ENCODE data around the gene RAB17. TPM values are rescaled to one million over a fixed set of nuclear protein-coding genes. Genes with fewer than 3 reads are reported as not detected.

RAB17 gene
- total and polyA plus RNA-seq, 2 donors = 0.33 to 6.8 TPM

- no peak overlapping the region for H3K4me3 ChIP-seq (ENCODE audit: low read length in 2 of 2)
- 96% methylated on average over 12 of the region's 12 CpGs for WGBS
- no peaks in the 10 kb centered on the region for H3K4me1 ChIP-seq (ENCODE audit: control insufficient read depth in 2 of 2, insufficient read depth in 2 of 2, low read length in 2 of 2)
- no peaks in the 10 kb centered on the region for H3K36me3 ChIP-seq (ENCODE audit: control insufficient read depth in 2 of 2, insufficient read depth in 2 of 2, low read length in 1 of 2)
- DNase-seq (ENCODE audit: low read depth in 6 of 9, low spot score in 9 of 9) = no peak
- H3K27ac ChIP-seq (ENCODE audit: low read depth in 1 of 2, low read length in 1 of 2) = no peak overlapping the region
- H3K9me3 ChIP-seq (ENCODE audit: control insufficient read depth in 2 of 2, insufficient read depth in 1 of 2, low read length in 1 of 2) = no peaks in the 10 kb centered on the region
- no peaks in the 10 kb centered on the region for H3K27me3 ChIP-seq (ENCODE audit: control insufficient read depth in 2 of 2, insufficient read depth in 1 of 2, low read length in 1 of 2)
Measured at GRCh38 chr2:237530472-237531433, 59.8 kb downstream of the RAB17 start.

GRCh38 chr2:237529452-237530402, 60.8 kb downstream of the RAB17 start:
- DNase-seq (ENCODE audit: low read depth in 6 of 9, low spot score in 9 of 9) = no peak
- no peaks in the 10 kb centered on the region for H3K4me1 ChIP-seq (ENCODE audit: control insufficient read depth in 2 of 2, insufficient read depth in 2 of 2, low read length in 2 of 2)
- no peaks in the 10 kb centered on the region for H3K36me3 ChIP-seq (ENCODE audit: control insufficient read depth in 2 of 2, insufficient read depth in 2 of 2, low read length in 1 of 2)
- no peak overlapping the region for H3K4me3 ChIP-seq (ENCODE audit: low read length in 2 of 2)
- no peak overlapping the region for H3K27ac ChIP-seq (ENCODE audit: low read depth in 1 of 2, low read length in 1 of 2)
- H3K27me3 ChIP-seq (ENCODE audit: control insufficient read depth in 2 of 2, insufficient read depth in 1 of 2, low read length in 1 of 2) = no peaks in the 10 kb centered on the region
- 94% methylated on average over 19 of the region's 19 CpGs for WGBS
- no peaks in the 10 kb centered on the region for H3K9me3 ChIP-seq (ENCODE audit: control insufficient read depth in 2 of 2, insufficient read depth in 1 of 2, low read length in 1 of 2)

GRCh38 chr2:237527766-237528165, 62.8 kb downstream of the RAB17 start:
- H3K27me3 ChIP-seq (ENCODE audit: control insufficient read depth in 2 of 2, insufficient read depth in 1 of 2, low read length in 1 of 2) = no peaks in the 10 kb centered on the region
- H3K27ac ChIP-seq (ENCODE audit: low read depth in 1 of 2, low read length in 1 of 2) = no peak overlapping the region
- DNase-seq (ENCODE audit: low read depth in 6 of 9, low spot score in 9 of 9) = no peak
- no peak overlapping the region for H3K4me3 ChIP-seq (ENCODE audit: low read length in 2 of 2)
- H3K4me1 ChIP-seq (ENCODE audit: control insufficient read depth in 2 of 2, insufficient read depth in 2 of 2, low read length in 2 of 2) = no peaks in the 10 kb centered on the region
- no peaks in the 10 kb centered on the region for H3K9me3 ChIP-seq (ENCODE audit: control insufficient read depth in 2 of 2, insufficient read depth in 1 of 2, low read length in 1 of 2)
- WGBS = 97% methylated on average over 5 of the region's 5 CpGs
- H3K36me3 ChIP-seq (ENCODE audit: control insufficient read depth in 2 of 2, insufficient read depth in 2 of 2, low read length in 1 of 2) = no peaks in the 10 kb centered on the region

GRCh38 chr2:237527233-237527632, 63.3 kb downstream of the RAB17 start:
- no peaks in the 10 kb centered on the region for H3K4me1 ChIP-seq (ENCODE audit: control insufficient read depth in 2 of 2, insufficient read depth in 2 of 2, low read length in 2 of 2)
- no peaks in the 10 kb centered on the region for H3K27me3 ChIP-seq (ENCODE audit: control insufficient read depth in 2 of 2, insufficient read depth in 1 of 2, low read length in 1 of 2)
- H3K27ac ChIP-seq (ENCODE audit: low read depth in 1 of 2, low read length in 1 of 2) = no peak overlapping the region
- no peak for DNase-seq (ENCODE audit: low read depth in 6 of 9, low spot score in 9 of 9)
- 93% methylated on average over 11 of the region's 11 CpGs for WGBS
- H3K9me3 ChIP-seq (ENCODE audit: control insufficient read depth in 2 of 2, insufficient read depth in 1 of 2, low read length in 1 of 2) = no peaks in the 10 kb centered on the region
- H3K4me3 ChIP-seq (ENCODE audit: low read length in 2 of 2) = no peak overlapping the region
- no peaks in the 10 kb centered on the region for H3K36me3 ChIP-seq (ENCODE audit: control insufficient read depth in 2 of 2, insufficient read depth in 2 of 2, low read length in 1 of 2)

- H3K9me3 ChIP-seq (ENCODE audit: control insufficient read depth in 2 of 2, insufficient read depth in 1 of 2, low read length in 1 of 2) = no peaks in the 10 kb centered on the region
- H3K36me3 ChIP-seq (ENCODE audit: control insufficient read depth in 2 of 2, insufficient read depth in 2 of 2, low read length in 1 of 2) = no peaks in the 10 kb centered on the region
- no peaks in the 10 kb centered on the region for H3K4me1 ChIP-seq (ENCODE audit: control insufficient read depth in 2 of 2, insufficient read depth in 2 of 2, low read length in 2 of 2)
- no peak overlapping the region for H3K27ac ChIP-seq (ENCODE audit: low read depth in 1 of 2, low read length in 1 of 2)
- H3K27me3 ChIP-seq (ENCODE audit: control insufficient read depth in 2 of 2, insufficient read depth in 1 of 2, low read length in 1 of 2) = no peaks in the 10 kb centered on the region
- H3K4me3 ChIP-seq (ENCODE audit: low read length in 2 of 2) = no peak overlapping the region
- WGBS = 97% methylated on average over 17 of the region's 17 CpGs
- DNase-seq (ENCODE audit: low read depth in 6 of 9, low spot score in 9 of 9) = no peak
Measured at GRCh38 chr2:237525559-237526157, 64.9 kb downstream of the RAB17 start.

- DNase-seq (ENCODE audit: low read depth in 6 of 9, low spot score in 9 of 9) = no peak
- 88% methylated on average over 6 of the region's 6 CpGs for WGBS
- no peaks in the 10 kb centered on the region for H3K36me3 ChIP-seq (ENCODE audit: control insufficient read depth in 2 of 2, insufficient read depth in 2 of 2, low read length in 1 of 2)
Measured at GRCh38 chr2:237524631-237525030, 65.9 kb downstream of the RAB17 start.

More at GRCh38 chr2:237524631-237525030, 65.9 kb downstream of the RAB17 start:
- H3K27ac ChIP-seq (ENCODE audit: low read depth in 1 of 2, low read length in 1 of 2) = no peak overlapping the region
- no peak overlapping the region for H3K4me3 ChIP-seq (ENCODE audit: low read length in 2 of 2)
- H3K27me3 ChIP-seq (ENCODE audit: control insufficient read depth in 2 of 2, insufficient read depth in 1 of 2, low read length in 1 of 2) = no peaks in the 10 kb centered on the region
- H3K9me3 ChIP-seq (ENCODE audit: control insufficient read depth in 2 of 2, insufficient read depth in 1 of 2, low read length in 1 of 2) = no peaks in the 10 kb centered on the region
- H3K4me1 ChIP-seq (ENCODE audit: control insufficient read depth in 2 of 2, insufficient read depth in 2 of 2, low read length in 2 of 2) = no peaks in the 10 kb centered on the region

Other genes with a start within 250 kb of the RAB17 start
- gene COL6A3, start 176.6 kb downstream of the RAB17 start, total RNA-seq = 28.8 TPM
- gene COL6A3, start 176.6 kb downstream of the RAB17 start, polyA plus RNA-seq = 36.2 TPM
- 0.24 TPM for gene MLPH, start 103.5 kb downstream of the RAB17 start, total RNA-seq
- 2.4 TPM for gene MLPH, start 103.5 kb downstream of the RAB17 start, polyA plus RNA-seq
- gene PRLH, start 24.2 kb downstream of the RAB17 start, total RNA-seq = not detected
- not detected for gene PRLH, start 24.2 kb downstream of the RAB17 start, polyA plus RNA-seq
- gene LRRFIP1, start 36.9 kb upstream of the RAB17 start, total RNA-seq = 31.0 TPM
- gene LRRFIP1, start 36.9 kb upstream of the RAB17 start, polyA plus RNA-seq = 62.6 TPM
- 0.85 TPM for gene RBM44, start 208.0 kb upstream of the RAB17 start, total RNA-seq
- 0.82 TPM for gene RBM44, start 208.0 kb upstream of the RAB17 start, polyA plus RNA-seq

Measured in thymus (tissue), 11 donors.